Measurements from ENCODE around the gene JPH3.

Gene JPH3

GRCh38 chr16:87604634-87605111 is 2.4 kb downstream of the JPH3 start:
- Histone ChIP-seq H3K9me3 (ENCODE audit: control insufficient read depth, insufficient read depth, low read length) (no peaks in the 10 kb centered on the region), H3K4me1 (ENCODE audit: control insufficient read depth, insufficient read depth, low read length) (peaks cover 10% of the 10 kb centered on the region), H3K27me3 (ENCODE audit: control insufficient read depth, insufficient read depth, low read length) (peaks cover 5% of the 10 kb centered on the region), H3K9ac (ENCODE audit: low read depth, low read length) (no peak overlapping the region), H3K36me3 (ENCODE audit: control insufficient read depth, insufficient read depth, low read length) (peaks cover 2% of the 10 kb centered on the region), H3K4me3 (ENCODE audit: low read depth, low read length) (peak overlapping the region; percentile 92)

DNA sequence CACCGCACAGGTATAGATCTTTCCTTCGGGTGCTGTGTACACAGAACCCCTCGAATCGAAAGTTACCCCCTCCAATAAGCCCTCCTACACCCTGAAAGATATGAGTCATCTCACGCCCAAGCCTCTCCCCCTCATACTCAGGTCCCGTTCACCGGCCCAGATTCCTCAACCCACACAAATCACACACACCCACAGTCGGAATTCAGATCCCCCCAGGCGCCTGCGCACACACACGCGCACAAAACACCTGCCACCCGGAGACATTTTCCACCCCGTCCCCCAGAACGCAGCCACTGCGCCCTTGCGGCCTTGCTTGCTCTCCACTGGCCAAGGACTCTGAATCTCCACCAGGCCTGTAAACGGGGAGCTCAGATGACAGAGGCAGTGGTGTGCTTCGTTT is 4.9 kb downstream of the JPH3 start:
- peaks cover 5% of the 10 kb centered on the region for H3K27me3 ChIP-seq (ENCODE audit: control insufficient read depth, insufficient read depth, low read length)
- peaks cover 5% of the 10 kb centered on the region for H3K4me1 ChIP-seq (ENCODE audit: control insufficient read depth, insufficient read depth, low read length)
- H3K4me3 ChIP-seq (ENCODE audit: low read depth, low read length) = no peak overlapping the region
- H3K9ac ChIP-seq (ENCODE audit: low read depth, low read length) = no peak overlapping the region
- H3K36me3 ChIP-seq (ENCODE audit: control insufficient read depth, insufficient read depth, low read length) = peaks cover 2% of the 10 kb centered on the region
- H3K9me3 ChIP-seq (ENCODE audit: control insufficient read depth, insufficient read depth, low read length) = no peaks in the 10 kb centered on the region

DNA sequence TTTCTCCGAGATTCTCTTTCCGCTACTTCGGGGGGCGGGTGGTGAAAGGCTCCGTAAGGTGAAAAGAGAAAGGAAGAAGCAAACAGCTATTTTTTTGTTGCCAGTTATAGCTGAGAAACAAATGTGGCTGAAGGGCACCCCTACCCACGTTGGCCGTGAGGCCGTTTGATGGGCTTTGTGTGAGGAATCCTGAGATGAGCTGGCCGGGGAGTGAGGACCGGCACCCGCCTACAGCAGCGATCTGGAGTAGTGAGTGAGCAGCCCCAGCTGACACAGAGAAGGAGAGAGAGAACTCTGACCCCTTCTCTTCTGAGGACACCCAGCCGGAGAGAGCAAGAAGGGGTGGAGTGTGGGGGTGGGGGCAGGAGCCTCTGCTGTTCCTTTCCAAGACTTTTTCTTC is 5.6 kb downstream of the JPH3 start:
- peaks cover 5% of the 10 kb centered on the region for H3K27me3 ChIP-seq (ENCODE audit: control insufficient read depth, insufficient read depth, low read length)
- H3K4me1 ChIP-seq (ENCODE audit: control insufficient read depth, insufficient read depth, low read length) = peaks cover 5% of the 10 kb centered on the region
- no peaks in the 10 kb centered on the region for H3K9me3 ChIP-seq (ENCODE audit: control insufficient read depth, insufficient read depth, low read length)
- no peak overlapping the region for H3K9ac ChIP-seq (ENCODE audit: low read depth, low read length)
- peaks cover 2% of the 10 kb centered on the region for H3K36me3 ChIP-seq (ENCODE audit: control insufficient read depth, insufficient read depth, low read length)
- H3K4me3 ChIP-seq (ENCODE audit: low read depth, low read length) = no peak overlapping the region

GRCh38 chr16:87608400-87608985 is 6.2 kb downstream of the JPH3 start:
- H3K27me3 ChIP-seq (ENCODE audit: control insufficient read depth, insufficient read depth, low read length) = peaks cover 5% of the 10 kb centered on the region
- no peak overlapping the region for H3K4me3 ChIP-seq (ENCODE audit: low read depth, low read length)
- H3K9ac ChIP-seq (ENCODE audit: low read depth, low read length) = no peak overlapping the region
- peaks cover 5% of the 10 kb centered on the region for H3K4me1 ChIP-seq (ENCODE audit: control insufficient read depth, insufficient read depth, low read length)
- H3K36me3 ChIP-seq (ENCODE audit: control insufficient read depth, insufficient read depth, low read length) = no peaks in the 10 kb centered on the region
- H3K9me3 ChIP-seq (ENCODE audit: control insufficient read depth, insufficient read depth, low read length) = no peaks in the 10 kb centered on the region

DNA sequence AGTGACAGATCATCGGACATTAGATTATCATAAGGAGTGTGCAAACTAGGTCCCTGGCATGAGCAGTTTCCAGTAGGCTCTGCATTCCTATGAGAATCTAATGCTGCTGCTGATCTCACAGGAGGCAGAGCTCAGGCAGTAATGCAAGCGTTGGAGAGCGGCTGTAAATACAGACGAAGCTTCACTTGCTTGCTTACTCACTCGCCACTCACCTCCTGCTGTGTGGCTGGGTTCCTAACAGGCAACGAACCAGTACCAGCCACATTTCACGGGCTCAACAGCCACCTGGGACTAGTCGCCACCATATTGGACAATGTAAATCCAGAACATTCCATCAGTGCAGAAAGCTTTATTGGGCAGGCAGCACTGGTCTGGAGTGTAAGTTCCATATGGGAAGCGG is 7.7 kb downstream of the JPH3 start:
- H3K36me3 ChIP-seq (ENCODE audit: control insufficient read depth, insufficient read depth, low read length) = no peaks in the 10 kb centered on the region
- no peak overlapping the region for H3K9ac ChIP-seq (ENCODE audit: low read depth, low read length)
- H3K4me1 ChIP-seq (ENCODE audit: control insufficient read depth, insufficient read depth, low read length) = peaks cover 2% of the 10 kb centered on the region
- H3K9me3 ChIP-seq (ENCODE audit: control insufficient read depth, insufficient read depth, low read length) = no peaks in the 10 kb centered on the region
- no peaks in the 10 kb centered on the region for H3K27me3 ChIP-seq (ENCODE audit: control insufficient read depth, insufficient read depth, low read length)
- H3K4me3 ChIP-seq (ENCODE audit: low read depth, low read length) = no peak overlapping the region

- Histone ChIP-seq H3K9ac (ENCODE audit: low read depth, low read length) (no peak overlapping the region), H3K27me3 (ENCODE audit: control insufficient read depth, insufficient read depth, low read length) (no peaks in the 10 kb centered on the region), H3K36me3 (ENCODE audit: control insufficient read depth, insufficient read depth, low read length) (no peaks in the 10 kb centered on the region), H3K4me3 (ENCODE audit: low read depth, low read length) (no peak overlapping the region), H3K9me3 (ENCODE audit: control insufficient read depth, insufficient read depth, low read length) (no peaks in the 10 kb centered on the region), H3K4me1 (ENCODE audit: control insufficient read depth, insufficient read depth, low read length) (peaks cover 2% of the 10 kb centered on the region)
These were observed 9.1 kb downstream of the JPH3 start for GRCh38 chr16:87611456-87611855.

- Histone ChIP-seq H3K27me3 (ENCODE audit: control insufficient read depth, insufficient read depth, low read length) (no peaks in the 10 kb centered on the region), H3K9me3 (ENCODE audit: control insufficient read depth, insufficient read depth, low read length) (no peaks in the 10 kb centered on the region), H3K9ac (ENCODE audit: low read depth, low read length) (no peak overlapping the region), H3K36me3 (ENCODE audit: control insufficient read depth, insufficient read depth, low read length) (no peaks in the 10 kb centered on the region), H3K4me3 (ENCODE audit: low read depth, low read length) (no peak overlapping the region), H3K4me1 (ENCODE audit: control insufficient read depth, insufficient read depth, low read length) (no peaks in the 10 kb centered on the region)
These were observed 11.7 kb downstream of the JPH3 start for GRCh38 chr16:87613961-87614360.

DNA sequence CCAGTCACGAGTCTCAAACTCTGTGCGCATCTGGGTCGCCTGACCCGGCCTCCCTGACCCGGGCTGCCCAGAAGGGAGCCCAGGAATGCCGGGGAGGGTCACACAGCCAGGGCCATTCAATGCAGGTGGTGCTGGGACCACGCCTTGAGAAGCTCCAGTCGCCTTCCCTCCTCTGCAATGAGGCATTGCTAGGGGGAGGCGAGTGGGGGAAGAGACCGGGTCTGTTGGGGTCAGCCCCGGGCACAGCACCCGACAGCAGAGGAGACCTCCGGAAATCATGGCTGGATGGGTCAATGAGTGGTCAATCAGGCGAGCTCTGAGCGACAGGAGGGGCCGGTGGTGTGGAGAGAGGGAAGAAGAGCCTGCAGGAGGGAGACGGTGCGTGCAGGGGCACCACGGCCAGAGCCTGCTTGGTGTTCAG is 13.3 kb downstream of the JPH3 start:
- no peaks in the 10 kb centered on the region for H3K9me3 ChIP-seq (ENCODE audit: control insufficient read depth, insufficient read depth, low read length)
- H3K36me3 ChIP-seq (ENCODE audit: control insufficient read depth, insufficient read depth, low read length) = no peaks in the 10 kb centered on the region
- H3K27me3 ChIP-seq (ENCODE audit: control insufficient read depth, insufficient read depth, low read length) = no peaks in the 10 kb centered on the region
- H3K9ac ChIP-seq (ENCODE audit: low read depth, low read length) = no peak overlapping the region
- H3K4me1 ChIP-seq (ENCODE audit: control insufficient read depth, insufficient read depth, low read length) = no peaks in the 10 kb centered on the region
- H3K4me3 ChIP-seq (ENCODE audit: low read depth, low read length) = no peak overlapping the region

- Histone ChIP-seq H3K9ac (ENCODE audit: low read depth, low read length) (no peak overlapping the region), H3K9me3 (ENCODE audit: control insufficient read depth, insufficient read depth, low read length) (no peaks in the 10 kb centered on the region), H3K27me3 (ENCODE audit: control insufficient read depth, insufficient read depth, low read length) (no peaks in the 10 kb centered on the region), H3K4me3 (ENCODE audit: low read depth, low read length) (no peak overlapping the region), H3K36me3 (ENCODE audit: control insufficient read depth, insufficient read depth, low read length) (no peaks in the 10 kb centered on the region), H3K4me1 (ENCODE audit: control insufficient read depth, insufficient read depth, low read length) (no peaks in the 10 kb centered on the region)
These were observed 14.2 kb downstream of the JPH3 start for GRCh38 chr16:87616556-87616955.

DNA sequence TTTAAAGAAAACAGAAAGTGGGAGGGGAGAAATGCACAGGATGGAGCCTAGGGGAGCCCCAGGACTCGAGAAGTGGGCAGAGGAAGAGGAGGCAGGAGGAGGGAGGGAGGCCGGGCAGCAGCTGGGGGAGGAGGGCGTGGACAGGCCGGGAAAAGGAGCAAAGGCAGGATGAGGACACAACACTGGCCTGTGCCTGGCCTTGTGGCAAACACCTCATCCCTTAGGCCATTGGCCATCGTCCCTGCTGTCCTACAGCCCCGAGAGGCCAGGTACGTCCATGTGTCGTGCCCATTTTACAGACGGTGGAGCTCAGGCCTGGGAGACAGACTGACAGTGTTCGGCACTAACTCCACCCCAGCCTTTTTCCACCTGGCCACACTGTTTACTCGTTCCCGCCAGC is 15.9 kb downstream of the JPH3 start:
- no peaks in the 10 kb centered on the region for H3K27me3 ChIP-seq (ENCODE audit: control insufficient read depth, insufficient read depth, low read length)
- no peaks in the 10 kb centered on the region for H3K4me1 ChIP-seq (ENCODE audit: control insufficient read depth, insufficient read depth, low read length)
- no peak overlapping the region for H3K9ac ChIP-seq (ENCODE audit: low read depth, low read length)
- no peaks in the 10 kb centered on the region for H3K36me3 ChIP-seq (ENCODE audit: control insufficient read depth, insufficient read depth, low read length)
- no peak overlapping the region for H3K4me3 ChIP-seq (ENCODE audit: low read depth, low read length)
- no peaks in the 10 kb centered on the region for H3K9me3 ChIP-seq (ENCODE audit: control insufficient read depth, insufficient read depth, low read length)

DNA sequence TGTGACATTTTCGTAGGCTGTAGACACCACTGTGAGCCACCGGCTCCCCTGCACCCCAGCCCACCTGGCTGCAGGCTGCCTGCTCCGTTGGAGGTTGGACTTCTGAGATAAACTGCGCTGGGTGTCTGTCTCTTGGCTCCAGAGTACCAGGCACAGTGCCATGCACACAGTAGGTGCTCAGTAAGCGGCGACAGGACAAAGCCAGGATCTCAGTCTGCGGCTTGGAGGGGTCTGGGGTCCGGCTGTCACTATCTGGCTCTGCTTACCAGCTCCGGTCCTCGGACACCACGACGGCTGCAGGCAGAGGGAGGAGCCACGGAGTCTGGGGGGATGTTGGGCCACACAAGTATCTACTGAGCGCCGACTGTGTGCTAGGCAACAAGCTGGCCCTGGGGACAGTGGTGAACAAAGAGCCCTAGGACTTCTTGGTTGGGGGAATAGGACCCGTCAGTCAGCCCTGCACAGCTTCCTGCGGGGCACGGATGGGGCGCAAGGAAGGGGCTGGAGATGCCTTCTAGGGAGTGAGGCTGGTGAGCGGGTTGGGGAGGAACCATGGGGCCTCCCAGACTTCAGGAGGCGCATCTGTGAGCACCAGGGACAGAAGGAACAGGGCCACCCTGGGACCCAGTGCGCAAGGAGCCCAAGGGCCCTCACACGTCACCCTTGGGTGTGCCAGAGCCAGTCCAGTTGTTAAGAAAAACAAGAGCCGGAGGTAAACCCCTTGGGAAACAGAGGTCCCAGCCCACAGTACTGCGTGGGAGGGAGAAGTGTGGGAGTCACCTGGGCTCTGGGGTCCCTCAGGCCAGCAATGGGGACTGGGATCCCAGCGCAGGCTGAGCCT is 17.3 kb downstream of the JPH3 start:
- no peaks in the 10 kb centered on the region for H3K36me3 ChIP-seq (ENCODE audit: control insufficient read depth, insufficient read depth, low read length)

DNA sequence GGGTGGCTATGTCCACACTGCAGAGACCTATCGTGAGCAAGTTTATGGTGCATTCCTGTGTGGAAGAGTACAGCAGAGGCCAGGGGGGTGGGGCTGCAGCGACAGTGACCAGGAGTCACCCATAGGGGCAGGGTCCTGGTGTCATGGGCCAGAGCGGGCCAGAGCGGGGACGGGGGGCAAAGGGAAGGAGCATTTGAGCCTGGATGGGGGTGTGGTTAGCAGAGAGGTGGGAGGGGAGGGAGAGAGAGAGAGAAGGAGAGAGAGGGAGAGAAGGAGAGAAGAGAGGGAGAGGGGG is 17.8 kb downstream of the JPH3 start:
- no peaks in the 10 kb centered on the region for H3K27me3 ChIP-seq (ENCODE audit: control insufficient read depth, insufficient read depth, low read length)
- H3K36me3 ChIP-seq (ENCODE audit: control insufficient read depth, insufficient read depth, low read length) = no peaks in the 10 kb centered on the region
- H3K4me3 ChIP-seq (ENCODE audit: low read depth, low read length) = no peak overlapping the region
- no peak overlapping the region for H3K9ac ChIP-seq (ENCODE audit: low read depth, low read length)
- no peaks in the 10 kb centered on the region for H3K9me3 ChIP-seq (ENCODE audit: control insufficient read depth, insufficient read depth, low read length)
- no peaks in the 10 kb centered on the region for H3K4me1 ChIP-seq (ENCODE audit: control insufficient read depth, insufficient read depth, low read length)

More for the DNA sequence above, 17.3 kb downstream of the JPH3 start:
- Histone ChIP-seq H3K9me3 (ENCODE audit: control insufficient read depth, insufficient read depth, low read length) (no peaks in the 10 kb centered on the region), H3K4me3 (ENCODE audit: low read depth, low read length) (no peak overlapping the region), H3K4me1 (ENCODE audit: control insufficient read depth, insufficient read depth, low read length) (no peaks in the 10 kb centered on the region), H3K9ac (ENCODE audit: low read depth, low read length) (no peak overlapping the region), H3K27me3 (ENCODE audit: control insufficient read depth, insufficient read depth, low read length) (no peaks in the 10 kb centered on the region)

All from iPS-15b (cell line).